Activated CD4-positive, alpha-beta T cell treated with anti-CD3 and anti-CD28 coated beads for 48 hours (primary cell): ENCODE data around the gene PADI2.
A peak's percentile ranks its signal among the peaks of the same experiment; 100 is the strongest.

Experiments
- DNase-seq: peaks from one replicate; pipeline ENCODE4 v3.0.0-alpha.2; 2020

Gene PADI2

GRCh38 chr1:17053685-17054410 lies 65.4 kb downstream of the PADI2 start, which contains the start of gene SDHB:
Gene SDHB, minus strand, starts transcription at chr1:17054032. Its CDS starts 13 bp downstream, at chr1:17054019.
- peak; percentile 100 for DNase-seq

DNA sequence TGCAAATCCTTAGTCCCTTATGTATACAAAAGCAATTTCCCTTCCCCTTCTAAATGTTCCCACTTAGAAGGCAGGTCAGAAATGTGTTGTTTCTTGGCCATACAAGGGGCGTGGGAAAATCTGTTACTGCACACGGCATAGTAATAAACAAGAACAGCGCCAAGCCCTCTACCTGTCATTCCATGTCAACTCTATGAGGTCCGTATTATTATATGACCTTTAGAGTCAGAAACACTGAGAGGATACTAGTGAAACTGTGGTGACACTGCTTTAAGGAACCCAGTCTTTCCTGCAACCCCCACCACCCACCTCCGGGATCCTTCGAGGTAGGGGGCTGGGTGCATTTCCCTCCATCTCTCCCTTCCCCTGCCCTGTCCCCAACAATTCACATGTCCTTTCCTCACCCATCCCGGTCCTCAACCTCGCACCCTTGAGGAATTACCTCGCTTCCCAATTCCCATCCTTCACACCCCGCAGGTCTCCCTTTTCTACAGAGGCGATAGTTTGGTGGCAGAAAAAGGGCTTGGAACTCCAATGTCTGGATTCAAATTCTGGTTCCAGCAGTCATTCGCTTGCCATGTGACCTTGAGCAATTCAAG lies 66.1 kb downstream of the PADI2 start:
- no peak for DNase-seq

- no peak for DNase-seq
These were observed 66.6 kb downstream of the PADI2 start for GRCh38 chr1:17052641-17053040.

DNA sequence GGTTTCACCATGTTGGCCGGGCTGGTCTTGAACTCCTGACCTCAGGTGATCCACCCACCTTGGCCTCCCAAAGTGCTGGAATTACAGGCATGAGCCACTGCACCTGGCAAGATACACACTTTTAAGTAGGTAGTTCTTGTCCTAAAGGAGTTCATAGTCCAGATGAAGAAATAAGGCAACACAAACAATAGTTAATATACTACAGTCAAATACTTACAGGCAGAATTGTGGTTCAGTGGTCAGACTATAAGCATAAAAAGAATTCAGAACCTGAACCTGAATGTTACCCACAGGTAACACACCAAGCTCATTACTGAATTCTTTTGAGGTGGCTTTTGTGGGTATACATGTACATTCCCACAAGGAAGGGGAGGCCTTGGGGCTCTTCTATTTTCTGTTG lies 67.2 kb downstream of the PADI2 start:
- no peak for DNase-seq

DNA sequence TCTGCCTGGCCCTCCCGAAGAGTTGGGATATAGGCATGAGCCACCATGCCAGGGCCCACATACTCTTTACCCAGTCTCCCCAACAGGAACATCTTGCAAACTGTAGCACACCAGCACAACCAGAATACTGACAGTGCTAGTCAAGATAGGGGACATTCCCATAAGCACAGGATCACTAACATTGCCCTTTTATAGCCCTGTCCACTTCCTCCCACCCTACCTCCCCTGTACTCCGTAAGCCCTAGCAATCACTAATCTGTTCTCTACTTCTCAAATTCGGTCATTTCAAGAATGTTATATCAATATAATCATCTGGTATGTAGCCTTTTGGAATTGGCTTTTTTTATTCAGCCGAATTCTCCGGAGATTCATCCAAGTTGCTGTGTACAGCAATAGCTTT lies 71.3 kb downstream of the PADI2 start:
- DNase-seq = no peak

DNA sequence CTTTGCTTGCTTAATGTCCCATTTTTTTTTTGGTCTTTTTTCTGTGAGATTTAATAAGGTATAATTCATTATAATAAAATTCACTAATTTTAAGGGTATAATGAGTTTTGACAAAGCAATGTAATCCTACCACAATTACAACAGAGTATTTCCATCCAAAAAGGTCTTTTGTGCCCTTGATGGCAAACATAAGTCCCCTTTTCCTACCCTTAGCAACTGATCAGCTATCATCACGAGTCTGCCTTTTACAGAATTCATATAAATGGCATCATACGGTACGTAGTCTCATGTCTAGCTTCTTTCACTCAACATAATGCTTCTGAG lies 73.0 kb downstream of the PADI2 start:
- no peak for DNase-seq

DNA sequence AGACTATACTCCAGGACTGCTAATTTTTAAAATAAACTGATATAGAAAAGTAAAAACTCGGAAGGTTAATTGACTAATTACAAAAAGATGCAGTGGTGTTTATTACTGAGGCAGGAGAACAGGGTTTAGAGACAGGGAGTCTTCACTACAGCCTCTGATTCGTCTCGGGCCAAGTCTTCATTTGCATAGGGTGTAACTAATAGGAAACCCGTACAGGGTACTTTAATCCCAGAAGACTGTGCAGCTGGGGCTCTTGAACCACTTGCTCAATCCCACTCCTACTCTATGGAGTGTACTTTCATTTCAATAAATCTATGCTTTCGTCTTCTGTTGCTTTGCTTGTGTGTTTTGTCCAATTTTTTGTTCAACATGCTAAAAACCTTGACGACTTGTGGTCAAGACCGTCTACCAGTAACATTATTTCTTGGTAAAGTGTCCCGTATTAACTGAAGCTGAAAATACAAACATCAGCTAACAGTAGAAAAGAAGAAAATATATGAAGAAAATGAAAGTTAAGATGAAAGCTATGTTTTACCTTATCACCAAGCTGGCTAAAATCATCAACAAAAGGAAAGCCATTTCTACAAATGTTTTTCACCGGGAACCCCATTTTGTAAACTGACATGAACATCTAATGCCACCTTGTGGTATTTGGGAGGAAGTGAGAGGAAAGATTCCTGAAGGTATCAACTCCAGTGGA lies 73.5 kb downstream of the PADI2 start:
- no peak for DNase-seq

DNA sequence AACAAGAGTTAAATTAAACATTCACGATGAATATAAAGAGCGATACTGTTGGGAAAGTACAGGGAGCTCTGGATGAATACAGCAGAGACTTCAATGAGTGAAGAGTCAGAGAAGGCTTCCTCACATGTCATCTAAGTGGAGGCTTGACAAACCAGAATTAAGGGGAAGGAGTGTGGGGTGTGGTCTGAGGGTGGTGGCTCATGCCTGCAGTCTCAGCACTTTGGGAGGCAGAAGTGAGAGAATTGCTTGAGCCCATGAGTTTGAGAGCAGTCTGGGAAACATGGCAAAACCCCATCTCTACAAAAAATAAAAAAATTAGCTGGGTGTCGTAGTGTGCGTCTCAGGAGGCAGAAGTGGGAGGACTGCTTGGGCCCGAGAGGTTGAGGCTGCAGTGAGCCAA lies 74.1 kb downstream of the PADI2 start:
- no peak for DNase-seq

GRCh38 chr1:17043676-17044075 lies 75.6 kb downstream of the PADI2 start:
- DNase-seq = no peak

- no peak for DNase-seq
These were observed 79.1 kb downstream of the PADI2 start for GRCh38 chr1:17040135-17040534.

- no peak for DNase-seq
These were observed 79.7 kb downstream of the PADI2 start for GRCh38 chr1:17039522-17039921.

GRCh38 chr1:17033481-17033880 lies 85.8 kb downstream of the PADI2 start:
- no peak for DNase-seq

GRCh38 chr1:17032741-17033140 lies 86.5 kb downstream of the PADI2 start:
- DNase-seq = no peak

DNA sequence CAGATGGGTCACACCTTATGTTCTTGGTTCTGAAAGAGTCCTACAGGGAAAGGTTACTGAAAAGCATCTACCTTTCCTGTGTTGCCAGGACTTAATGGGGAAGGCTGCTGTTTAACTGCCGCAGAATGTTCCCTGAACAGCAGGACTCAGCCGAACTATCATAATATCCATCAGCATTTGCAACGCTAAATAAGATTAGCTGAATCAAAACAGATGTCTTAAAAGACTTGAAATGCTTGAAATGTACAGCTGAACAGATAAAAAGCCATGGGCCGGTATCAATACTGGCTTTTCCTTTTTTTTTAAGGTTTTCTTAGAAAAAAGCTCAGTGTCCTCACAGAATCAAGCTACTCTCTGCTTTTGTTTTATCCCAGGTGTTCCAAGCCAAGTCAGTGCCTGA lies 87.8 kb downstream of the PADI2 start:
- no peak for DNase-seq

DNA sequence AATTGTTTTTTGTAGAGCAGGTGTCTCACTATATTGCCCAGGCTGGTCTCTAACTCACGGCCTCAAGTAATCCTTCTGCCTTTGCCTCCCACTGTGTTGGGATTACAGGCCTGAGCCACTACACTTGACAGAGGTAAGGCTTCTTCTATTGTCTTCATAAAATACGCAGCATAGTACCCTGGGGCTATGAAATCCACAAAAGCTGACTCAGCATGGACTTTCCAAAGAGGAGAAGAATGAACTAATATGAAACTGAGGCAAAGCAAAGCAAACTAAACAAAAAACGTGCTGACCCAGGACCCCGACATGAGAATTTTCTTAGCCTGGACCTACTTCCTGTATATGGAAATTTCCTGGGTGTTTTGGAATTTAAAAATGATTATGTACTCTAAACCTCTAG lies 89.0 kb downstream of the PADI2 start:
- DNase-seq = no peak

GRCh38 chr1:17028662-17029188 lies 90.5 kb downstream of the PADI2 start:
- no peak for DNase-seq

DNA sequence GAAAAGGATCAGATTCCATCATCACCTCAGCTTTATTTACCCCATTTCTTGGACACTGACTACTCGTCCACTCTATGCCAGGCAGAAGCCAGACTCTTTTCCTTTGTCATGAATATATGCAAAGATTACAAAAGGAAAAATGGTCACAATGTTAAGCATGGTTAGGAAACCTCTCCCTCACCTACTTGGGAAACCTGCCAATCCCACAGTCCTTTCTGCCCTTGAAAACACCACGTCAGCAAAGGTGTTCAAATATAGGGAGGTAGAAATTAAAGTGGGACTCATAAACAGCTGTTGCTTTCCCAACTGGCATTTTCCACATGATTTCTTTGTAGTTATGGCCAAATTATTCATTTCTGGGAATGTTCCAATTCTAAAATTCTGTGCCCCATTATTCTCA lies 91.4 kb downstream of the PADI2 start:
- no peak for DNase-seq

GRCh38 chr1:17027403-17027802 lies 91.8 kb downstream of the PADI2 start:
- DNase-seq = no peak

- no peak for DNase-seq
These were observed 94.5 kb downstream of the PADI2 start for GRCh38 chr1:17024721-17025120.

DNA sequence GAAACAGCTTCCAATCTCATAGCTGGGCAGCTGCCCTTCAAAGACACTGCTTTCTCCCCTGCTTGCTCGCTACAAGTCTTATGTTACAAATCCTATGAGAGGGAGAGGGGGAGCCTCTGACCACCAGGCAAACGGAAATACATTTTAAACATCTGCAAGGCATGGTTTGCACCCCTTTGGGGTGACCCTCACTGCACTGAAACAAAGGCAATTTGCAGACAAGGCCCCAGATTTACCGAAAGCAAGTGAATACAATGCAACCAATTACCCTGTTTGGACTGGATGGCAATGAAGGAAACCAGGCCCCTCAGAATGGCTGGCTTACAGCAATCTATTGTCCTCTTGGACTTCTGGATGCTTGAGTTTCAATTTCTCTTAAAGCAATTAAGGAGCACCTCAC lies 95.7 kb downstream of the PADI2 start:
- DNase-seq = no peak

DNA sequence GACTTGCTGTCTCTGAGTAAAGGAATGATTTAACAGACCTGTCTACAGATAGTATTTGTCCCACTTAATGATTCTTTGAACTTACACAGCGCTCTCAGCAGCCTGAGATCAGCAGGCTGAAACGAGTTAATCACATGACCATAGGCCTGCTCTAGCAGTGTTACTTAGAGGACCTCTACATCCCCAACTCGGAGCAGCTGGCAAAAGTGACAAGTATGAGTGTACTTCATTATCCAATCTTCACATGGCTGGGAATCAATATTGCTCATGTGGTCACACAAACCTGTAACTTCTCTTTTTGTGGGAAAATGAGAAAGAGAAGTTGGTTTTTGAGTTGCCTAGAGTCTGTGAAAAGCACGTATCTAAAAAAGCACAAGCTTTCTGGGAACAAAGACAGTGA lies 96.1 kb downstream of the PADI2 start:
- no peak for DNase-seq

- no peak for DNase-seq
These were observed 97.4 kb downstream of the PADI2 start for GRCh38 chr1:17021896-17022295.

- no peak for DNase-seq
These were observed 98.7 kb downstream of the PADI2 start for GRCh38 chr1:17020502-17020901.

DNA sequence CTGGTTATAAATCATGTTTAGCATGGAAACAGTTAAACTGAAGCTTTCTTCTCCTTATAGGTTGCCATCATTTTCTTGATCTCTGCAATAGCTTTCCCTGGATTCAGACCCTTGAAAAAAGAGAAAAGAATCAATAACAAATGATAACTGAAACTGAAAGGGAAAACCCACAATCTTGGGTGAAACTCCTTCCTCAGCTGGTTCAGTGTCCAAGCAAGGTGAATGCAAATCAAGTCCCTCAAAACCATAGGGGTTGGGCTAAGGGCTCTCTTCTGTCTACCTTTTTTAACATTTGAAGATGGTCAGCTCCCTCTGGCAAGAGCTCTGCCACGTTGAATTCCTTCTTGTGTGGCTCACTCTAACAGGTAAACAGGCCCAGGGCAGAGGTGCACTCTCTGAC lies 100.4 kb downstream of the PADI2 start:
- no peak for DNase-seq
